Astrocyte of the cerebellum (primary cell): ENCODE results near the gene SLC47A2.

Experiments used
- DNase-seq: peaks from one replicate; pipeline ENCODE4 v3.0.0-alpha.2; 2011; ENCODE audit warnings: low read depth
- H3K4me3 ChIP-seq: 2 replicates; pipeline ENCODE4 v1.5.1; 2011; ENCODE audit warnings: mild to moderate bottlenecking, low read depth, low read length, moderate library complexity
- CTCF ChIP-seq: IDR thresholded peaks from 2 replicates; pipeline ENCODE4 v1.5.1; 2012; ENCODE audit warnings: low read length, low read depth, moderate library complexity, mild to moderate bottlenecking; ENCODE audit errors: missing control alignments
- in situ Hi-C: cut with HindIII; loops from 2 replicates; pipeline ENCODE4 v1.10.0; 2017; ENCODE audit warnings: low sequenced_read_pairs

SLC47A2 gene

DNA sequence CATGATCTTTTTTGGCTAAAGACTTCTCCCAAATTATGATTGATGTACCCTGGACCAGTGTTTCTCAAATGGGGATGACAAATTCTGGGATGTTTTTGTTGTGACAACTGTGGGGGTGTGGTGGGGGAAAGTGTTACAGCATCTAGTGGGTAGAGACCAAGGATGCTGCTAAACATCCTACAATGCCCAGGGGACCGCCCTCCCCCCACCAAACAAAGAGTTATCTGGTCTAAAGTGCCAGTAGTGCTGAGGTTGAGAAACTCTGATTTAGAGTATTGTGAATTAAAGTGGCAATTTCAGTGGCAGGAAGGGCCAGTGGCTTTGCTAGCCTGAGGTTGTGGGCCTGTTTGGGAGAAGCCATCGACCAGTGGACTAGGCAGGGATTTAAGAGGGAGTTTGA, 33.3 kb downstream of the SLC47A2 start:
- in situ Hi-C loops: no loop called here
- TF ChIP-seq CTCF: no peak
- H3K4me3 ChIP-seq: no peak overlapping the region
- no peak for DNase-seq

- no peak for DNase-seq
- in situ Hi-C loops: no loop called here
- no peak for TF ChIP-seq CTCF
These were observed 37.6 kb downstream of the SLC47A2 start for GRCh38 chr17:19678581-19679453.

GRCh38 chr17:19677736-19678379, 38.5 kb downstream of the SLC47A2 start:
- in situ Hi-C loops: no loop called here
- no peak for DNase-seq
- no peak for TF ChIP-seq CTCF
- no peak overlapping the region for H3K4me3 ChIP-seq

More at GRCh38 chr17:19678581-19679453, 37.6 kb downstream of the SLC47A2 start:
- H3K4me3 ChIP-seq: no peak overlapping the region

- TF ChIP-seq CTCF: no peak
- no peak for DNase-seq
- no peak overlapping the region for H3K4me3 ChIP-seq
- in situ Hi-C loops: no loop called here
These were observed 39.5 kb downstream of the SLC47A2 start for GRCh38 chr17:19676896-19677295.

DNA sequence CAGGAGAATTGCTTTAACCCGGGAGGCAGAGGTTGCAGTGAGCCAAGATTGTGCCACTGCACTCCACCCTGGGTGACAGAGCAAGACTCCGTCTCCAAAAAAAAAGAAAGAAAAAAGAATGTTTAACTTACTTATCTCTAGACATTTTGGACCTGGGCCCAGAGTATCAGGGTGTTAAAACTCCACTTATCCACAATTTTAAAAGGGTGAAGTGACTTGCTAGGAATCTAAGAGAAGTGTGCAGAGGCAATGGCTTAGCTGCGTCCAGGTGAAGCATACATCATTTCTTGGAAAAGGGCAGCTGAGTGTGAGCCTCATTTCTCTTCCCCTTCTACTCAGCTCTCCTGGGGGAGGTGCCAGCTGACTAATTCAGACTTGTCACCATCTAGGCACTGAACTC, 42.8 kb downstream of the SLC47A2 start:
- in situ Hi-C loops: no loop called here
- H3K4me3 ChIP-seq: no peak overlapping the region
- DNase-seq: no peak
- no peak for TF ChIP-seq CTCF

DNA sequence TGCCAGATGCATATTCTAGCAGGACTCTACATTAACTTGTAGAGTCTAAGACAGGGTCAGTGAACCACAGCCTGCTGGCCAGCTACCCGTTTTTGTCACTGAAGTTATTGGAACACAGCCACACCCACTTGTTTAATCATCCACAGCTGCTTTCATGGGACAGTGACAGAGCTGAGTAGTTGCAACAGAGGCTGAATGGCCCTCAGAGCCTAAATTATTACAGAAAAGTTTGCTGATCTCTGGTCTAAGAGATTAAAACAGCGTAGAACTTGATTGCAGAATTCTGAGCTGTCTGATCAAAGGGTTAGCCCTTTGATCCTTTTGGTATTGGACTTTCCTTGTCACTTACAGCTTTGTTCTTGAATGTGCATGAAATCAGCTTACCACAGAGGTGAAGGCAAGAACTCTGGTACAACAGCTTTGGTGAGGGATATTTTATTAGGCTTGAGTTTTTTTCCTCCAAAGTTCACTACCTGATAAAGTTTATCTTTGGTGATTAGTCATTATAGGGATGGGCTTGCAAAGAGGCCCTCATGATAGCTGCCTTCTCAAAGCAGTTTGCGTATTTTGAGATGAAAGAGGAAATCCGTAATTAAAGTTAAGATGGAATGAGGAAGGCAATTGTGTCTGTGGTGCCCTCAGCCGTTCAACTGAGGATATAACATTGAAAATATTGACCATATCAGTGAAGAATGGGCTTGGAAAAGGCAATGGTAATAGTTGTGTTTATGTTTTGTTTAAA, 44.2 kb downstream of the SLC47A2 start:
- no peak overlapping the region for H3K4me3 ChIP-seq
- DNase-seq: no peak
- no peak for TF ChIP-seq CTCF
- in situ Hi-C loops: no loop called here
